SJSA1 (cell line): ENCODE data around the gene CNOT6. TPM values are rescaled to one million over a fixed set of nuclear protein-coding genes. Genes with fewer than 3 reads are reported as not detected.
"Not testable (repeated sequence)": the region's sequence is repeated elsewhere in the genome, so short reads cannot be mapped to it uniquely, and the experiment has no call there.

Experiments
- DNase-seq, 2 experiments: peaks; one replicate each; pipeline ENCODE4 v3.0.0-alpha.2; 2015 to 2020; ENCODE audit warnings: low spot score in 2 of 2, low read depth in 1 of 2
- H3K27ac ChIP-seq: fragments of 250-450 bp; sonication (Bioruptor Pico); 2 replicates; pipeline ENCODE4 v1.5.1; 2020; ENCODE audit warnings: mild to moderate bottlenecking, moderate library complexity
- H3K27me3 ChIP-seq: fragments of 250-450 bp; sonication (Bioruptor Pico); replicated peaks from 2 replicates; pipeline ENCODE4 v1.5.1; 2020; ENCODE audit warnings: mild to moderate bottlenecking, moderate library complexity
- H3K36me3 ChIP-seq: fragments of 250-450 bp; sonication (Bioruptor Pico); 2 replicates; pipeline ENCODE4 v1.5.1; 2020; ENCODE audit warnings: mild to moderate bottlenecking
- H3K4me1 ChIP-seq: fragments of 250-450 bp; sonication (Bioruptor Pico); replicated peaks from 2 replicates; pipeline ENCODE4 v1.6.1; 2021; ENCODE audit warnings: mild to moderate bottlenecking
- H3K4me3 ChIP-seq: fragments of 250-450 bp; sonication (Bioruptor Pico); 2 replicates; pipeline ENCODE4 v1.5.1; 2020; ENCODE audit warnings: mild to moderate bottlenecking
- H3K9me3 ChIP-seq: fragments of 250-450 bp; sonication (Bioruptor Pico); replicated peaks from 2 replicates; pipeline ENCODE4 v1.5.1; 2020; ENCODE audit warnings: mild to moderate bottlenecking
- total RNA-seq: library from RNA; depleted of rRNA; stranded (reverse); fragments of >200 nt; shearing (Covaris generic); gene quantifications from 2 replicates; pipeline ENCODE4 v1.2.3, GENCODE V29; 2014; rRNA removed

The CNOT6 gene
- total RNA-seq = 20.1 and 32.9 TPM in 2 replicates

- Histone ChIP-seq H3K27me3 (no peaks in the 10 kb centered on the region), H3K4me3 (peak within 1 kb of the TSS; percentile 97), H3K9me3 (peaks cover 5% of the 10 kb centered on the region), H3K27ac (peak within 1 kb of the TSS; percentile 70), H3K36me3 (peaks cover 41% of the 10 kb centered on the region), H3K4me1 (peaks cover 17% of the 10 kb centered on the region)
- peak; percentile 95 to 98 for DNase-seq
Observed at GRCh38 chr5:180494060-180494509, at the start of gene CNOT6. TSS of gene CNOT6 (plus strand) at chr5:180494379. CDS start at chr5:180529277, 34,898 bp downstream.

DNA sequence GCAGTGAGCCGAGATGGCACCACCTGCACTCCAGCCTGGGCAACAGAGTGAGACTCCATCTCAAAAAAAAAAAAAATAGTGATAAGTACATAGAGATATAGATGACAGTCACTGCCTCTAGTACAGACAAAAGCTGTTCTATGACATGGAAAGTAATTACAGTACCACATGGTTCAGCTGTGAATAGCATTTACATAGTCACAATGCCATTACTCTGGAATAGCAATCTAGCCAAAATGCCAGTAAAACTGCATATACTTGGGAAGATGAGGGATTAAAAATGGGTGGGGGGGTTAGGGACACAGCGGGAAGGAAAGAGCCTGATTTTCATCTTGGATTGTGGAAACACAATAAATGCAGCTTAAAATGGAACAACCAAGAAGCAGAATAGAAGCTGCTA lies 39.4 kb upstream of the CNOT6 start:
- Histone ChIP-seq H3K4me1 (no peaks in the 10 kb centered on the region), H3K9me3 (peaks cover 10% of the 10 kb centered on the region; the same call in 1 of the 2 replicates), H3K27me3 (no peaks in the 10 kb centered on the region), H3K4me3 (no peak overlapping the region), H3K36me3 (no peaks in the 10 kb centered on the region), H3K27ac (no peak overlapping the region)
- no peak for DNase-seq

DNA sequence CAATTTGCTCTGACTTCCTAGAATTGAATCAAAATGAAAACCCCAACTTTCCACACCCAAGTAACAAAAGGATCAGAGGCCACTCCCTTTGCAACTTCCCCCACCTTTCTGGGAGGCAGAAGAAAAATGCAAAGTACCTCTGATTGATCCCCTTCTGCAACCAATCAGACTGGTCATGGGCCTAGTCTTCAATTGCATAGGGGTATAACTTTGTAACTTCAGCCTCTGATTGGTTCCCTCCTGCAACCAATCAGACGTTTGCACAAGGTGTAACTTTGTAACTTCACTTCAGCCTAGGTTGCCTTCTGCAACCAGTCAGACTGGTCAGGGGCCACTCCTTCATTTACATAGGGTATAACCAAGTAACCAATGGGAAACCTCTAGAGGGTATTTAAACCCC lies 38.3 kb upstream of the CNOT6 start:
- no peaks in the 10 kb centered on the region for H3K4me1 ChIP-seq
- DNase-seq = no peak
- no peak overlapping the region for H3K27ac ChIP-seq
- peaks cover 11% of the 10 kb centered on the region for H3K9me3 ChIP-seq
- no peak overlapping the region for H3K4me3 ChIP-seq
- no peaks in the 10 kb centered on the region for H3K27me3 ChIP-seq
- H3K36me3 ChIP-seq = no peaks in the 10 kb centered on the region

GRCh38 chr5:180456792-180457191 lies 37.4 kb upstream of the CNOT6 start:
- DNase-seq = no peak
- Histone ChIP-seq H3K36me3 (no peaks in the 10 kb centered on the region), H3K4me3 (no peak overlapping the region), H3K4me1 (no peaks in the 10 kb centered on the region), H3K27me3 (no peaks in the 10 kb centered on the region), H3K9me3 (peaks cover 17% of the 10 kb centered on the region), H3K27ac (no peak overlapping the region)

- not testable (repeated sequence) for H3K4me1 ChIP-seq, H3K4me3 ChIP-seq, H3K27ac ChIP-seq, H3K27me3 ChIP-seq, H3K36me3 ChIP-seq, DNase-seq
- peaks cover 25% of the 10 kb centered on the region for H3K9me3 ChIP-seq
Observed at GRCh38 chr5:180458852-180459673, 35.1 kb upstream of the CNOT6 start.

DNA sequence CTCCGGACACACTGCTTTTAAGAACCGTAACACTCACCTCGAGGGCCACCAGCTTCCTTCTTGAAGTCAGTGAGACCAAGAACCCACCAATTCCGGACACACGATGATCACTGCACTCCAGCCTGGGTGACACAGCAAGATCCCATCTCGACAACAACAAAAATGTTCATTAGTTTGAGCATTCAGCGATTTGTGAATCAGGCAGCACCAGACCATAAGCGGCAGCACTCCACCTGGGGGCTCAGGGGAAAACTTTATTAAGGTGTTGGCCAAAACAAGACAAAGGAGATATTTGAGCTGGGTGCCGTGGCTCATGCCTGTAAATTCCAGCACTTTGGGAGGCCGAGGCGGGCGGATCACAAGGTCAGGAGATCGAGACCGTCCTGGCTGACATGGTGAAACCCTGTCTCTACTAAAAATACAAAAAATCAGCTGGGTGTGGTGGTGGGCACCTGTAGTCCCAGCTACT lies 34.5 kb upstream of the CNOT6 start:
- not testable (repeated sequence) for H3K4me1 ChIP-seq, H3K27me3 ChIP-seq, DNase-seq, H3K36me3 ChIP-seq, H3K4me3 ChIP-seq, H3K27ac ChIP-seq
- peaks cover 25% of the 10 kb centered on the region for H3K9me3 ChIP-seq

DNA sequence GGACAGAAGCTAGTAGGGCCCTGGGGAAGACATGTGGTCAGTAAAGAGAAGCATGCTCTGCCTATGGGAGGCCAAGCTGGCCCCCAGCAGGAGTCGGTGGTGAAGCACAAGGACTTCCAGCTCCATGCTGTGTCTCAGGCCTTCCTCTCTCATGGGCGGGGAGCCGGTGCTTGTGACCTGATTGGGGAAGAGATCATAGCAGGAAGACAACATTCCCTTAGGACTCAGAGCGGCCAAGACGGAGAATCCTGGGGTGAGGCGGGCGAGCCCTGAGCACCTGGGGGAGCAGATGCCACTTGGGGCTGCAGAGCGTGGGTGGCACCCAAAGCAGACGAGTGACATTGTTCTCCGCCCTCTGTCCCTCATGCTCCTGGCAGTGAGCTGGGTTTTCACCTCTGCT lies 33.3 kb upstream of the CNOT6 start:
- no peak for DNase-seq
- H3K27me3 ChIP-seq = no peaks in the 10 kb centered on the region
- H3K27ac ChIP-seq = no peak overlapping the region
- H3K4me1 ChIP-seq = no peaks in the 10 kb centered on the region
- no peaks in the 10 kb centered on the region for H3K36me3 ChIP-seq
- peaks cover 25% of the 10 kb centered on the region for H3K9me3 ChIP-seq
- no peak overlapping the region for H3K4me3 ChIP-seq

GRCh38 chr5:180461303-180461702 lies 32.9 kb upstream of the CNOT6 start:
- Histone ChIP-seq H3K4me1 (no peaks in the 10 kb centered on the region), H3K27me3 (no peaks in the 10 kb centered on the region), H3K9me3 (peaks cover 25% of the 10 kb centered on the region), H3K27ac (no peak overlapping the region), H3K4me3 (no peak overlapping the region), H3K36me3 (no peaks in the 10 kb centered on the region)
- no peak for DNase-seq

DNA sequence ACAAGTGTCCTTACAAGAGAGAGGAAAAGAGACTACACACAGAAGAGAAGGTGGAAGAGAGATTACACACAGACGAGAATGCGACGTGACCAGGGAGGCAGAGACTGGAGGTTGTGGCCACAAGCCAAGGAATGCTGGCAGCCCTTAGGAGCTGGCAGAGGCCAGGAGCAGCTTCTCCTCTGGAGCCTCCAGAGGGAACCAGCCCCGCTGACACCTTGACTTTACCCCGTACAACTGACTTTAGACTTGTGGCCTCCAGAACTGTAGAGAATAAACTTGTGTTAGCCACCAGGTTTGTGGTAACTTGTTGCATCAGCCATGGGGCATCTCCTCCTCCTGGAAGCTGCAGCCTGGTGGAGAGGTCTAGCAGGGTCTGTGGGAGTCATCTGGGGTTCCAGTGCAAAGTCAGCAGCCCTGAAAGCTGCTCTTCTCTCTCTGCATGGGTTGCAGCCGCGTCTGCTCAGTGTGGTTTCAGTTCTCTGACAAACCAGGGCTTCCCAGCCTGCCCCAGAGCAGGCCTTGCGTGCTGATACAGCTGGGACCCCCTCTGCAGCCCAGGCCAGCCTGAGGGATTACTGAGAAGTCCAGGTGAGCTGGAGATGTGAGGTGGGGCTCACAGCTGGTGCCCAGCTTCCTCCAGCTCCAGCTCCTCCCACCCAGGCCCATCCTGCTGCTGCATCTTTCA lies 30.8 kb upstream of the CNOT6 start:
- Histone ChIP-seq H3K4me1 (peaks cover 7% of the 10 kb centered on the region), H3K4me3 (no peak overlapping the region), H3K36me3 (no peaks in the 10 kb centered on the region), H3K27me3 (no peaks in the 10 kb centered on the region), H3K9me3 (peaks cover 25% of the 10 kb centered on the region), H3K27ac (no peak overlapping the region)
- DNase-seq = no peak

DNA sequence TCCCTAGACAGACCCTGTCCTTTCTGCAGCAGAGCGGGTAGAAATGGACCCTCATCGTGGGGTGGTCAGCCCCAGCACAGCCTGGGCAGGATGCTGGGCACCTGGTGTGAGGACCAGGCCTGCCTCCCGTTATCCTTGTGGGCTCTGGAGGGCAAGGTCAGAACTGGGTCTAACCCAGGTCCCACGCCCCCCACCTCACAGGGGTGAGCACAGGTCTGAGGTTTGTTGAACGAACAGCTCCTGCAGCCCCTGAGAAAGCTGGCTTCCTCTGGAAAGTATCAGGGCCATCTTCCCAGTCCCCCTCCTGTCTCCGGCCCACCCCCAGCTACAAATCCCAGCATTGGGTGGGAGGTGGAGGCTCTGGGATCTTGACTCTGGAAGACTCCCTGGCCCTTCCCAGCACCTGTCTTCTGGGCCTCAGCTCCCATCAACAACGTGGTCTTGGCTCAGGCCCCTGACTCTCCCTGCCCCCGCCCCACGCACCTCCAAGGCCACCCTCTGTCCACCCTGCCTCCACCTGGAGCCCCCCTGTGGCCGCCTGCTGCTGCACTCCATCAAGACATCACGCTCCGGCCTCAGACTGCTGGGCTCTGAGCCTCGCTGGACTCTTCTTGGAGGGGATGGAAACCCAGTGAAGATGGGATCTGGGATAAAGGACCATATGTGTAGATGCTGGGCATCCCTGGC lies 30.1 kb upstream of the CNOT6 start:
- peaks cover 7% of the 10 kb centered on the region for H3K4me1 ChIP-seq

DNA sequence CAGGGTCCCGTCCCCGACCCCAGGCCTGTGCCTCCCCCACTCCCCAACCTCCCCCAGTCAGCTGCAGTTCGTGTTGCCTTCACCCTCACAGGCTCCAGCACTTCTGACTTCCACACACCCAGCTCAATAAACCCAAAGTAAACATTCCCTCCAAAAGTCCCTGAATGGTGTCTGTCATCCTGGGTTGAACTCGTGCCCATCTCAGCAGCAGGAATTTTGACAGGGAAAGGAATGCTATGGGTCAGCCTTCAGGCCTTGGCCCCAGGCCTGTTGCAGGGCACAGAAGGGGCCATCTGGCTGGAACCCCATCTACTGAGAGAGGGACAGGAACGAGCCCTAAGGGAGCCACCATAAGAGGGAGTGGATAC lies 29.6 kb upstream of the CNOT6 start:
- peaks cover 16% of the 10 kb centered on the region for H3K9me3 ChIP-seq
- no peak overlapping the region for H3K4me3 ChIP-seq
- no peak for DNase-seq
- H3K27me3 ChIP-seq = no peaks in the 10 kb centered on the region
- peaks cover 7% of the 10 kb centered on the region for H3K4me1 ChIP-seq
- H3K36me3 ChIP-seq = no peaks in the 10 kb centered on the region
- no peak overlapping the region for H3K27ac ChIP-seq

More for the DNA sequence above, 30.1 kb upstream of the CNOT6 start:
- no peak for DNase-seq
- Histone ChIP-seq H3K27ac (no peak overlapping the region), H3K36me3 (no peaks in the 10 kb centered on the region), H3K27me3 (no peaks in the 10 kb centered on the region), H3K4me3 (no peak overlapping the region), H3K9me3 (peaks cover 21% of the 10 kb centered on the region)

DNA sequence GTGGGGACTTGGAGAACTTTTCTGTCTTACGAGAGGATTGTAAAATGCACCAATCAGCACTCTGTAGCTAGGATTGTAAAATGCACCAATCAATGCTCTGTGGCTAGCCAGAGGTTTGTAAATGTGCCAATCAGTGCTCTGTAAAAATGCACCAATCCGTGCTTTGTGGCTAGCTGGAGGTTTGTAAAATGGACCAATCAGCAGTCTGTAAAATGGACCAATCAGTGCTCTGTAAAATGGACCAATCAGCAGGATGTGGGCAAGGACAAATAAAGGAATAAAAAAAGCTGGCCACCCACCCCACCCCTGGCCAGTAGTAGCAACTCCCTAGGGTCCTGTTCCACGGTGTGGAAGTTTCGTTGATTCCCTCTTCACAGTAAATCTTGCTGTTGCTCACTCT lies 29.1 kb upstream of the CNOT6 start:
- DNase-seq, H3K4me3 ChIP-seq, H3K4me1 ChIP-seq, H3K36me3 ChIP-seq, H3K27ac ChIP-seq, H3K27me3 ChIP-seq: not testable (repeated sequence)
- peaks cover 15% of the 10 kb centered on the region for H3K9me3 ChIP-seq

GRCh38 chr5:180466316-180466715 lies 27.9 kb upstream of the CNOT6 start:
- Histone ChIP-seq H3K27me3 (no peaks in the 10 kb centered on the region), H3K9me3 (peaks cover 10% of the 10 kb centered on the region)

More at GRCh38 chr5:180466316-180466715, 27.9 kb upstream of the CNOT6 start:
- H3K4me1 ChIP-seq = peaks cover 7% of the 10 kb centered on the region
- no peak overlapping the region for H3K4me3 ChIP-seq
- H3K36me3 ChIP-seq = no peaks in the 10 kb centered on the region
- DNase-seq = no peak
- H3K27ac ChIP-seq = no peak overlapping the region
